NCI-H524 treated with DMSO at 0.1 percent for 48 hours (cell line): ENCODE measurements around the gene EPHB1.
"Not testable (repeated sequence)": the region's sequence is repeated elsewhere in the genome, so short reads cannot be mapped to it uniquely, and the experiment has no call there.

ENCODE experiments used
- DNase-seq: peaks from one replicate; lab custom pipeline; 2025; lab: John Stamatoyannopoulos, UW

EPHB1 gene

GRCh38 chr3:135050536-135050935, 255.5 kb downstream of the EPHB1 start:
- no peak for DNase-seq

GRCh38 chr3:135051409-135051973, 256.4 kb downstream of the EPHB1 start:
- no peak for DNase-seq

GRCh38 chr3:135055449-135055848, 260.4 kb downstream of the EPHB1 start:
- no peak for DNase-seq

GRCh38 chr3:135056084-135056730, 261.1 kb downstream of the EPHB1 start:
- no peak for DNase-seq

- no peak for DNase-seq
Observed at GRCh38 chr3:135056733-135057310, 261.8 kb downstream of the EPHB1 start.

GRCh38 chr3:135057996-135058395, 262.9 kb downstream of the EPHB1 start:
- DNase-seq = no peak

- DNase-seq = no peak
Observed at GRCh38 chr3:135059580-135059979, 264.5 kb downstream of the EPHB1 start.

GRCh38 chr3:135066844-135067727, 272.0 kb downstream of the EPHB1 start:
- not testable (repeated sequence) for DNase-seq

GRCh38 chr3:135068011-135068410, 273.0 kb downstream of the EPHB1 start:
- no peak for DNase-seq

GRCh38 chr3:135069406-135069805, 274.3 kb downstream of the EPHB1 start:
- DNase-seq = no peak

GRCh38 chr3:135071483-135071882, 276.4 kb downstream of the EPHB1 start:
- no peak for DNase-seq

- DNase-seq = no peak
Observed at GRCh38 chr3:135072431-135072830, 277.4 kb downstream of the EPHB1 start.

GRCh38 chr3:135075157-135075556, 280.1 kb downstream of the EPHB1 start:
- DNase-seq = no peak

GRCh38 chr3:135076341-135076740, 281.3 kb downstream of the EPHB1 start:
- no peak for DNase-seq

- no peak for DNase-seq
Observed at GRCh38 chr3:135077186-135077585, 282.1 kb downstream of the EPHB1 start.

GRCh38 chr3:135078283-135078682, 283.2 kb downstream of the EPHB1 start:
- no peak for DNase-seq

GRCh38 chr3:135079095-135079494, 284.0 kb downstream of the EPHB1 start:
- DNase-seq = no peak

- no peak for DNase-seq
Observed at GRCh38 chr3:135081451-135081850, 286.4 kb downstream of the EPHB1 start.

- no peak for DNase-seq
Observed at GRCh38 chr3:135081856-135082434, 286.9 kb downstream of the EPHB1 start.

- no peak for DNase-seq
Observed at GRCh38 chr3:135082706-135083105, 287.6 kb downstream of the EPHB1 start.

- DNase-seq = no peak
Observed at GRCh38 chr3:135083179-135083578, 288.1 kb downstream of the EPHB1 start.

GRCh38 chr3:135083756-135084155, 288.7 kb downstream of the EPHB1 start:
- no peak for DNase-seq
